Uterine smooth muscle cell (primary cell): ENCODE results near the gene CLRN3. TPM values are rescaled to one million over a fixed set of nuclear protein-coding genes. Genes with fewer than 3 reads are reported as not detected.

Experiments used
- total RNA-seq: library from RNA; depleted of rRNA; stranded (reverse); fragments of >200 nt; gene quantifications from 2 replicates; pipeline ENCODE4 v1.2.3, GENCODE V29; 2014

CLRN3 gene, protein sequence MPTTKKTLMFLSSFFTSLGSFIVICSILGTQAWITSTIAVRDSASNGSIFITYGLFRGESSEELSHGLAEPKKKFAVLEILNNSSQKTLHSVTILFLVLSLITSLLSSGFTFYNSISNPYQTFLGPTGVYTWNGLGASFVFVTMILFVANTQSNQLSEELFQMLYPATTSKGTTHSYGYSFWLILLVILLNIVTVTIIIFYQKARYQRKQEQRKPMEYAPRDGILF
- not detected in 2 replicates for total RNA-seq

DNA sequence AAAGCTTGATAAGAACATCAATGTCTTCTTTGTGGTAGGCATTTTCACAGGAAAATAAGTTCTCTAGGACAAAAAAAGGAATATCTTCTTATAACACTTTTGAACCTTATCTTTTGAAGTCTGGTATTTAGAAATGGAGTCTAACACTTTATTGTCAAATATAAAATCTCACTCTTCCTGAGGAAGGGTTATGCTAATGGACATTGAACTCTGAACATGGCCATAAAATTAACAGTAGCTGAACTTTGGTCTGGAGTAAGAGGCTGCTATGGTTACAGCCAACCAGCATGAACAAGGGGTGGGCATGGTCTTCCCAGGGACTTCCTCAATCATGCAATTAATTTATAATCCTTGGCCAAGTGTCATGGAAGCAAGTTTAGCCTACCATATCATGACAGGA is at the start of gene CLRN3:
TSS of gene CLRN3 (minus strand) at position 199 of the 400 bp plus-strand sequence. CDS start at position 42, 157 bp downstream.

DNA sequence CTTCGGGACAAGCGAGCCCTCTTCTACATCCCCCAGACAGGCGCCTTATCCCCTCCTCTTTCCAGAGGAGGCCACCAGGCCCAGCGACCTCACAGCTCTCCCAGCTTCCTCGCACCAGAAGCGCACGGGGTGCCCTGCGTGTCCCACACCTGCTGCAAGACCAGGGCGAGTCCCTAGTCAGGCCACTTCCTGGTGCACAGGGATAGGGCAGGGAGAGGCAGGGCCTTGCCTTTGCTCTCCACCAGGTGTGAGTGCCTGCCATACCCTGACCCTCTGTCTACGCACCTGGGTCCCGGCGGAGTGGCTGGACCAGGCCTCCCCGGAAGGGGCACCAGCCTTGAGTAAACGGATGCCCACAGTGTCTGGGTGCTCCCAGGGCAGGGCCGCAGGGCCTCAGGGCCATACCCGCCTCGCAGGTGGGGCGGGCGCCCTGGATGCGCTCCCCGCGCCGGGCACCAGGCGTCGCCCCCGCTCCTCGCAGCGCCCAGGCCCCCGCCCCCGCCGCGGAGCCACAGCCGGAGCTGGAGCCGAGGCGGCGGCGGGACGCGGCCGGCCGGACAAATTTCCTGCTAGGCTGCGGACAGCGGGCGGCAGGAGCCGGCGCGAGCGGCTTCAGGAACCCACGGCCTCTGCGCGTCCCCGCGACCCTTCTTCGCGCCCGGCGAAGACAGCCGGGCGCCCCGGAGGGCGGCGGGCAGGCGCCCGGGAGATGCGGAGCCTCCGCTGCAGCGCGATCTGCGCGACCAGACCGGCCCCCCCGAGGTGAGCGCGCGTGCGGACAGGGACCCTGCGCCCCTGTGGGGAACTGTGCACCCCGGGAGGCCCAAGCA is 14.0 kb upstream of the CLRN3 start, which contains the start of gene PTPRE:
TSS of gene PTPRE (plus strand) at position 556 of the 830 bp plus-strand sequence. CDS start 133,779 bp downstream, outside the sequence.

Other genes starting within 250 kb of the CLRN3 start
- gene FOXI2, start 155.8 kb downstream of the CLRN3 start, total RNA-seq: not detected in 2 replicates
- gene PTPRE, start 14.2 kb upstream of the CLRN3 start, total RNA-seq: 0.22 and 1.5 TPM in 2 replicates
- gene MKI67, start 233.5 kb upstream of the CLRN3 start, total RNA-seq: 10.1 and 48.0 TPM in 2 replicates